H1 (cell line): ENCODE data around the gene JUN. TPM values are rescaled to one million over a fixed set of nuclear protein-coding genes. Genes with fewer than 3 reads are reported as not detected.

ENCODE experiments used
- CTCF ChIA-PET: fragments of 300-600 bp; sonication (Branson Sonifier 250); formaldehyde crosslinking; loops from one replicate; lab custom pipeline; 2021; ENCODE audit not compliant: partially characterized antibody; lab: Charles Lee
- POLR2A ChIA-PET: fragments of 300-600 bp; sonication (Branson Sonifier 250); formaldehyde crosslinking; loops from one replicate; lab custom pipeline; 2021; ENCODE audit warnings: inconsistent platforms; ENCODE audit not compliant: partially characterized antibody; lab: Charles Lee
- DNase-seq, 2 experiments: peaks; one replicate each; pipeline versions ENCODE4 v3.0.0 to v3.0.0-alpha.2; 2010 to 2022; ENCODE audit warnings: low spot score in 2 of 2, low read depth in 1 of 2, mixed read lengths in 1 of 2
- FAIRE-seq: peaks from 2 replicates; lab custom pipeline; 2011; peaks lifted over from hg19 to GRCh38; lab: Jason Lieb, UNC
- H2AFZ ChIP-seq: 2 replicates; pipeline ENCODE4 v1.8.1; 2012; ENCODE audit warnings: low read length, inconsistent platforms
- H2AK5ac ChIP-seq: 2 replicates; pipeline ENCODE4 v1.6.1; 2013; ENCODE audit warnings: low read depth, low read length
- H2BK120ac ChIP-seq: replicated peaks from 2 replicates; pipeline ENCODE3; 2013; ENCODE audit warnings: low read depth, low read length, inconsistent platforms
- H2BK12ac ChIP-seq: 2 replicates; pipeline ENCODE4 v1.6.1; 2013; ENCODE audit warnings: low read depth, low read length
- H2BK15ac ChIP-seq: 2 replicates; pipeline ENCODE4 v1.6.1; 2013; ENCODE audit warnings: low read length
- H2BK20ac ChIP-seq: 2 replicates; pipeline ENCODE4 v1.6.1; 2013; ENCODE audit warnings: low read length
- H2BK5ac ChIP-seq: 2 replicates; pipeline ENCODE4 v1.6.1; 2013; ENCODE audit warnings: low read depth, low read length
- H3K14ac ChIP-seq: 2 replicates; pipeline ENCODE4 v1.6.1; 2013; ENCODE audit warnings: inconsistent platforms; ENCODE audit not compliant: insufficient read length
- H3K18ac ChIP-seq: 2 replicates; pipeline ENCODE4 v1.6.1; 2013; ENCODE audit warnings: low read length; ENCODE audit errors: extremely low read depth
- H3K23ac ChIP-seq: 2 replicates; pipeline ENCODE4 v1.6.1; 2013; ENCODE audit warnings: inconsistent platforms; ENCODE audit not compliant: insufficient read length
- H3K23me2 ChIP-seq: 2 replicates; pipeline ENCODE4 v1.6.1; 2013; ENCODE audit warnings: low read depth, low read length
- H3K27ac ChIP-seq: 2 replicates; pipeline ENCODE4 v1.6.1; 2011; ENCODE audit warnings: low read depth, low read length, inconsistent platforms
- H3K27me3 ChIP-seq, 4 experiments: replicated peaks in 1 of 4; 1 replicate in 1 of 4; 2 replicates in 3 of 4; pipeline versions ENCODE4 v1.6.1 to v1.8.1; 2011 to 2013; ENCODE audit warnings: low read length in 3 of 4, mild to moderate bottlenecking in 3 of 4, inconsistent platforms in 2 of 4, mixed read lengths in 2 of 4, moderate library complexity in 1 of 4; ENCODE audit not compliant: control insufficient read depth in 3 of 4, insufficient read depth in 3 of 4; ENCODE audit errors: extremely low read depth in 1 of 4
- H3K36me3 ChIP-seq, 4 experiments: 2 replicates each; pipeline versions ENCODE4 v1.6.1 to v1.8.1; 2011 to 2013; ENCODE audit warnings: mild to moderate bottlenecking in 4 of 4, low read length in 3 of 4, moderate library complexity in 2 of 4, control low read depth in 1 of 4, inconsistent platforms in 1 of 4; ENCODE audit not compliant: insufficient read depth in 4 of 4, control insufficient read depth in 2 of 4
- H3K4ac ChIP-seq: replicated peaks from 2 replicates; pipeline ENCODE3; 2013; ENCODE audit warnings: low read length, low read depth, mixed read lengths, inconsistent platforms; ENCODE audit not compliant: insufficient read length
- H3K4me1 ChIP-seq, 4 experiments: replicated peaks in 1 of 4; 1 replicate in 1 of 4; 2 replicates in 3 of 4; pipeline versions ENCODE4 v1.6.1 to v1.8.1; 2011 to 2013; ENCODE audit warnings: low read length in 3 of 4, inconsistent platforms in 2 of 4, mixed read lengths in 1 of 4; ENCODE audit not compliant: insufficient read depth in 4 of 4, control insufficient read depth in 3 of 4
- H3K4me2 ChIP-seq, 2 experiments: 2 replicates each; pipeline versions ENCODE4 v1.6.1 to v1.8.1; 2011 to 2013; ENCODE audit warnings: low read depth in 2 of 2, low read length in 2 of 2, control low read depth in 1 of 2, inconsistent platforms in 1 of 2, mild to moderate bottlenecking in 1 of 2; ENCODE audit not compliant: insufficient read depth in 1 of 2
- H3K4me3 ChIP-seq, 4 experiments: fragments of 200-600, 300-600 bp in 1 of 4; sonication (generic), shearing (Covaris generic), sonication (Bioruptor Twin) in 1 of 4; 2 replicates each; pipeline versions ENCODE4 v1.5.1 to v1.8.1; 2011 to 2016; ENCODE audit warnings: low read length in 4 of 4, low read depth in 3 of 4, control low read depth in 2 of 4, inconsistent platforms in 2 of 4, mild to moderate bottlenecking in 2 of 4, mixed read lengths in 1 of 4, moderate library complexity in 1 of 4; ENCODE audit not compliant: insufficient read depth in 2 of 4; ENCODE audit errors: extremely low read depth in 1 of 4
- H3K56ac ChIP-seq: replicated peaks from 2 replicates; pipeline ENCODE3; 2013; ENCODE audit warnings: low read depth, mild to moderate bottlenecking, mixed read lengths, low read length, inconsistent platforms; ENCODE audit not compliant: insufficient read length
- H3K79me1 ChIP-seq: 2 replicates; pipeline ENCODE4 v1.6.1; 2013; ENCODE audit warnings: low read depth, low read length, control low read depth
- H3K79me2 ChIP-seq, 2 experiments: 2 replicates each; pipeline versions ENCODE4 v1.6.1 to v1.8.1; 2012 to 2013; ENCODE audit warnings: low read length in 2 of 2, mild to moderate bottlenecking in 2 of 2, inconsistent platforms in 1 of 2; ENCODE audit not compliant: insufficient read depth in 2 of 2, control insufficient read depth in 1 of 2
- H3K9ac ChIP-seq, 4 experiments: replicated peaks in 1 of 4; 1 replicate in 1 of 4; 2 replicates in 3 of 4; pipeline versions ENCODE4 v1.6.1 to v1.8.1; 2011 to 2013; ENCODE audit warnings: low read depth in 3 of 4, low read length in 3 of 4, control low read depth in 2 of 4, mild to moderate bottlenecking in 2 of 4, moderate library complexity in 2 of 4, inconsistent platforms in 1 of 4; ENCODE audit errors: extremely low read depth in 1 of 4
- H3K9me3 ChIP-seq, 2 experiments: 2 replicates each; pipeline versions ENCODE4 v1.6.1 to v1.8.1; 2012 to 2013; ENCODE audit warnings: mild to moderate bottlenecking in 2 of 2, moderate library complexity in 2 of 2, control low read depth in 1 of 2, inconsistent platforms in 1 of 2, low read depth in 1 of 2, low read length in 1 of 2, mixed read lengths in 1 of 2; ENCODE audit not compliant: insufficient read depth in 2 of 2
- H4K20me1 ChIP-seq, 2 experiments: replicated peaks in 1 of 2; 2 replicates each; pipeline versions ENCODE3 to v1.8.1; 2011 to 2013; ENCODE audit warnings: inconsistent platforms in 2 of 2, low read length in 2 of 2, mild to moderate bottlenecking in 1 of 2; ENCODE audit not compliant: insufficient read depth in 2 of 2, control insufficient read depth in 1 of 2
- H4K5ac ChIP-seq: 2 replicates; pipeline ENCODE4 v1.6.1; 2013; ENCODE audit warnings: low read length, low read depth, mixed read lengths, inconsistent platforms; ENCODE audit not compliant: insufficient read length
- H4K8ac ChIP-seq: 2 replicates; pipeline ENCODE4 v1.8.0; 2013; ENCODE audit warnings: mild to moderate bottlenecking, moderate library complexity, low read length, inconsistent platforms; ENCODE audit not compliant: insufficient read depth; ENCODE audit errors: extremely low read depth
- H4K91ac ChIP-seq: replicated peaks from 2 replicates; pipeline ENCODE3; 2013; ENCODE audit warnings: low read length, mixed read lengths, inconsistent platforms; ENCODE audit not compliant: insufficient read length
- ATF2 ChIP-seq: IDR thresholded peaks from 2 replicates; pipeline ENCODE4 v1.6.1; 2012; ENCODE audit warnings: low read length, inconsistent platforms
- CREB1 ChIP-seq: IDR thresholded peaks from 2 replicates; pipeline ENCODE4 v1.6.1; 2012; ENCODE audit warnings: inconsistent platforms
- JUND ChIP-seq: IDR thresholded peaks from 2 replicates; pipeline ENCODE4 v1.6.1; 2011; ENCODE audit warnings: mild to moderate bottlenecking, improper control_type of control experiment, low read length
- WGBS, 2 experiments: shearing (Covaris generic) in 1 of 2; methylation state at CpG; one replicate each; pipeline versions ENCODE4 v1.1.6 to v1.1.7; 2013 to 2015; ENCODE audit warnings: low lambda C conversion rate in 2 of 2, mixed read lengths in 2 of 2, inconsistent platforms in 1 of 2, low coverage in 1 of 2, missing lambda C conversion rate in 1 of 2; ENCODE audit not compliant: insufficient replicate concordance in 2 of 2, insufficient coverage in 1 of 2, insufficient read length in 1 of 2; ENCODE audit errors: extremely low coverage in 1 of 2, missing lambda C conversion rate in 1 of 2; 5-methylcytosine and 5-hydroxymethylcytosine counted together
- polyA plus RNA-seq, 7 experiments: library from polyadenylated mRNA; depleted of rRNA in 3 of 7; stranded (reverse) in 5 of 7; unstranded in 2 of 7; fragments of >200 nt in 5 of 7; fragments of 200-250 nt in 2 of 7; gene quantifications; 1 replicate in 5 of 7; 2 replicates in 1 of 7; 4 replicates in 1 of 7; pipeline versions ENCODE4 v1.2.1 to v1.2.3, GENCODE V29; 2011 to 2013; ENCODE audit warnings: missing spikeins in 2 of 7, mixed read lengths in 2 of 7
- total RNA-seq: library from RNA; stranded (reverse); fragmentation: NEBNext Ultra II Directional; extraction: Animal tissue kit (Norgen Biotek cat#: 25700); gene quantifications from 2 replicates; pipeline ENCODE4 v1.2.1, GENCODE V29; 2021

The JUN gene
- total and polyA plus RNA-seq, 2 of the 8 experiments (the other 6 are each of a cell fraction or from before 2014, with no cell fraction given), result 4.4 to 10.9 TPM

- H3K36me3 ChIP-seq, result no peaks in the 10 kb centered on the region
- ChIA-PET POLR2A (interaction anchor here (0.8 kb wide), 1 partner anchor 18 kb away, joined by 3 read pairs; no protein-coding TSS in a partner anchor), CTCF (interaction anchor here (0.7 kb wide), 1 partner anchor 21 kb away, joined by 3 read pairs; no protein-coding TSS in a partner anchor)
- no peak for DNase-seq
- no peak overlapping the region for H2AFZ ChIP-seq
- no peak overlapping the region for H3K9ac ChIP-seq
- no peak overlapping the region for H2AK5ac ChIP-seq
- H3K4me2 ChIP-seq, result no peak overlapping the region
- no peak overlapping the region for H3K4me3 ChIP-seq
- no peak overlapping the region for H2BK120ac ChIP-seq
- no peak overlapping the region for H4K91ac ChIP-seq
- H3K9me3 ChIP-seq, result peaks cover 0 to 3% of the 10 kb centered on the region in 2 experiments; a peak in 1 of 4 replicates
- H3K56ac ChIP-seq, result no peak overlapping the region
- H3K27me3 ChIP-seq, result no peaks in the 10 kb centered on the region; a peak in 1 of 7 replicates
- H2BK15ac ChIP-seq, result no peak overlapping the region
- H2BK5ac ChIP-seq, result no peak overlapping the region
- no peak overlapping the region for H3K4ac ChIP-seq
- no peak overlapping the region for H3K18ac ChIP-seq
- no peak overlapping the region for H3K27ac ChIP-seq
- TF ChIP-seq CREB1 (no peak), ATF2 (no peak), JUND (no peak)
- 0 out of 2 replicates have a peak overlapping the region, but pooled peaks have one; percentile 1 for H2BK20ac ChIP-seq
- no peaks in the 10 kb centered on the region for H3K23me2 ChIP-seq
- H3K14ac ChIP-seq, result no peak overlapping the region
- H4K8ac ChIP-seq, result no peak overlapping the region
- H3K79me1 ChIP-seq, result no peaks in the 10 kb centered on the region
- no peak overlapping the region for H3K23ac ChIP-seq
- no peak for FAIRE-seq
- WGBS, 2 experiments, result 87% methylated on average over 1 of the region's 1 CpG; no CpG with 5 or more reads in 1 of the 2 experiments
- no peak overlapping the region for H4K5ac ChIP-seq
- no peaks in the 10 kb centered on the region for H4K20me1 ChIP-seq
- no peaks in the 10 kb centered on the region for H3K79me2 ChIP-seq
- H3K4me1 ChIP-seq, result peaks cover 0 to 5% (median 0%) of the 10 kb centered on the region in 4 experiments; a peak in 2 of 7 replicates
- no peak overlapping the region for H2BK12ac ChIP-seq
These were observed 7.3 kb upstream of the JUN start for GRCh38 chr1:58791106-58791505.
